Right cardiac atrium (tissue), 5 donors: Measurements from ENCODE around the gene ERBB2. TPM values are rescaled to one million over a fixed set of nuclear protein-coding genes. Genes with fewer than 3 reads are reported as not detected.

Experiments used
- ATAC-seq, 2 donors: fragments of 200-7000 bp; cut with Tn5 transposase; one replicate each; pipeline versions ENCODE4 v1.8.0 to v1.9.1; 2020; ENCODE audit warnings: moderate library complexity in 2 of 2, mild to moderate bottlenecking in 1 of 2
- DNase-seq, 3 donors: peaks; one replicate each; pipeline ENCODE4 v3.0.0-alpha.2; 2020
- H3K27ac ChIP-seq: one replicate; pipeline ENCODE4 v1.5.1; 2013; ENCODE audit warnings: mild to moderate bottlenecking, low read length, control low read depth, moderate library complexity
- H3K27me3 ChIP-seq: one replicate; pipeline ENCODE4 v1.6.1; 2013; ENCODE audit not compliant: control insufficient read depth, insufficient read depth
- H3K4me1 ChIP-seq: one replicate; pipeline ENCODE4 v1.6.1; 2013; ENCODE audit warnings: low read length; ENCODE audit not compliant: control insufficient read depth, insufficient read depth
- H3K4me3 ChIP-seq: one replicate; pipeline ENCODE4 v1.5.1; 2013; ENCODE audit warnings: low read length, control low read depth
- H3K9me3 ChIP-seq: one replicate; pipeline ENCODE4 v1.6.1; 2013; ENCODE audit warnings: low read length; ENCODE audit not compliant: control insufficient read depth
- WGBS: extraction: QIAGEN DNeasy Blood & Tissue Kit; methylation state at CpG from one replicate; pipeline ENCODE4 v1.1.7; 2013; 5-methylcytosine and 5-hydroxymethylcytosine counted together
- intact Hi-C, 4 donors: fragments of 100-400 bp; cut with DNase I; formaldehyde crosslinking; loops; one replicate each; pipeline versions ENCODE4 v1.11.0 to v1.14.0; 2022 to 2023
- polyA plus RNA-seq: library from polyadenylated mRNA; stranded (reverse); fragments of 200-250 nt; gene quantifications from one replicate; pipeline ENCODE4 v1.2.3, GENCODE V29; 2013
- total RNA-seq, 4 donors: library from RNA; stranded (reverse); fragmentation: NEBNext Ultra II Directional; extraction: Animal tissue kit (Norgen Biotek cat#: 25700); gene quantifications; one replicate each; pipeline ENCODE4 v1.2.1, GENCODE V29; 2021
- donor health status: healthy with polysubstance abuse.
- donor health status: DM: no; HTN: yes; CAD: no.
- donor health status: DM: no; HTN: no; CAD: no.
- donor health status: DM: no; HTN: yes; CAD: no; lungs with severe emphysema.
- donor health status: DM: yes; HTN: yes; CAD: no.

The ERBB2 gene
- total and polyA plus RNA-seq, 5 donors: 56.4 to 178 (median 102) TPM

- no peak for DNase-seq
- 70% methylated on average over 5 of the region's 5 CpGs for WGBS
- H3K9me3 ChIP-seq: no peaks in the 10 kb centered on the region
- no peak overlapping the region for H3K27ac ChIP-seq
- H3K4me3 ChIP-seq: no peak overlapping the region
- H3K4me1 ChIP-seq: no peaks in the 10 kb centered on the region
- H3K27me3 ChIP-seq: no peaks in the 10 kb centered on the region
- intact Hi-C loops: loop anchor here in 3 of 4 donors (5.0 kb wide), 1 partner anchor 129 kb away; no protein-coding TSS in a partner anchor
- ATAC-seq: no peak
These were observed 51.2 kb downstream of the ERBB2 start for GRCh38 chr17:39751016-39751543.

- H3K27ac ChIP-seq: no peak overlapping the region
- no peak for ATAC-seq
- 48% methylated on average over 10 of the region's 10 CpGs for WGBS
- no peaks in the 10 kb centered on the region for H3K9me3 ChIP-seq
- DNase-seq: no peak
- no peaks in the 10 kb centered on the region for H3K27me3 ChIP-seq
- no peak overlapping the region for H3K4me3 ChIP-seq
- no peaks in the 10 kb centered on the region for H3K4me1 ChIP-seq
- intact Hi-C loops: loop anchor here in 3 of 4 donors (5.0 kb wide), 1 partner anchor 129 kb away; no protein-coding TSS in a partner anchor
These were observed 51.8 kb downstream of the ERBB2 start for GRCh38 chr17:39751637-39752036.

DNA sequence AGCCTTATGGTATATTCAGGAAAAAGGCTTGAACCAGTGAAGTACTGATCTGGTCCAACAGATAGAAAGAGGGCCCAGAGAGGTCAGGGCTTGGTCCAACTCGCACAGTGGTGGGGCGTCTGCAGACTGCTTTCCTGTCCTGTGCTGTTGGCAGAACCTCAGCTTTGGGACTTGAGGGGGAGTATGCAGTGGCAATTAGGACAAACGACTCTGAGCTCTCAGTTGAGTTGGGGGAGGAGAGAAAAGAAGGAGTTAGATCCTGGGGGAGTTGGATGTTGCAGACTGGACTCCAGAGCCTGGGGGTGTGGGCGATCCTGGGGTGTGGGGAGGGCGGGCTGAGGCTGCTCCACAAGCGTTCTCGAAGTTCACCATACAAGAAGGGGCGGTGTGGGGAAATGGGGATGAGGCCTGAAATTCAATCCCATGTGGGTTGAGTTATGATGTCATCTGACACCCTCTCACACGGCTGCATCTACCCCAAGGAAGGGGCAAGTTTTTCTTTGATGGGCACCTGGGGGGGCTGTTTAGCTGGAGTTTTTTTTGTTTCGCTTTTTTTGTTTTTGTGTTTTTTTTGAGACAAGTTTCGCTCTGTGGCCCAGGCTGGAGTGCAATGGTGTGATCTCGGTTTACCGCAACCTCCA, 52.5 kb downstream of the ERBB2 start:
- no peak for DNase-seq
- ATAC-seq: no peak
- H3K27me3 ChIP-seq: no peaks in the 10 kb centered on the region
- WGBS: 78% methylated on average over 13 of the region's 13 CpGs
- H3K4me1 ChIP-seq: no peaks in the 10 kb centered on the region
- no peak overlapping the region for H3K27ac ChIP-seq
- no peaks in the 10 kb centered on the region for H3K9me3 ChIP-seq
- no peak overlapping the region for H3K4me3 ChIP-seq
- intact Hi-C loops: loop anchor here in 3 of 4 donors (5.0 kb wide), 1 partner anchor 130 kb away; no protein-coding TSS in a partner anchor

GRCh38 chr17:39753514-39754160, 53.8 kb downstream of the ERBB2 start:
- Histone ChIP-seq H3K27ac (peak overlapping the region; percentile 40), H3K4me1 (no peaks in the 10 kb centered on the region), H3K4me3 (peak overlapping the region; percentile 45), H3K27me3 (no peaks in the 10 kb centered on the region), H3K9me3 (no peaks in the 10 kb centered on the region)
- ATAC-seq (peak; percentile 57 to 70), DNase-seq (peak; percentile 66 to 88 (median 86))
- intact Hi-C loops: loop anchor here (2.0 to 5.0 kb wide), 2 partner anchors 131 to 135 kb away; no protein-coding TSS in a partner anchor
- 5% methylated on average over 55 of the region's 55 CpGs for WGBS

DNA sequence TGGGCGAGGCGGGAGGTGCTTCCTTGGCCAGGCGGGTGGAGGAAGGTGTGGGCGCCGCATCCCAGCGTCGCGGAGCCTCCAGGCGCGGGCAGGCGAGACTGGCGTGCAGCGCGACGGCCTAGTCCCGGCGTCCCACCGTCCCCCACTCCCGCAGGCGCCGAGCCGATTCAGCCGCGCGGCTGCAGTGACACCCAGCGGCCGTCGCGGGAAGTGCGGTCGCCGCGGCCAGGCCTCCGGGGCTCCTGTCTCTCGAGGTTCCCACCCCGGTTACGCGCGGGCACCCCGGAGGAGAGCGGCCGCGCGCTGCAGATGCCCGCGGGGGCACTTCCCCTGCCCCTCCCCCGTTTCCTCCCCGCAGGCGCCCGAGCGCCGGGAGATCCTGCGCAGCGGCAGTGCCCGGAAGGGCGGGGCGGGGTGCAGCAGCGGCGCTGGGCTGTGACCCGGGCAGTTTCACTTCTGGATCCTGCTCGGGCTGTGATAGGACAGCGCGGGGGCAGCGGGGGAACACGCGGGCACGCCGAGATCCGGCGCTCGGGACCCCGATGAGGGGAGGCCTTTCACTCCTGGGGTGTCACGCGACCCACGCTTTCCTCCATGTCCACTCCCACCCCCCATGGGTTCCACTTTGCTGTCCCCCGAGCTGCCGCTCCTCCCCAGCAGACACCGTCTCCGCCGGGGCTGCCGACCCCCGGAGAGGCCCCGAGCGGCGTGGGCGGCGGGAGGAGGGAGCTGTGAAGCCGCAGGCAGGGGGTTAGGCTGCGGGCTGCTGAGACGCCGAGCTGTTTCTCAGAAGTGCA, 54.5 kb downstream of the ERBB2 start:
- H3K27me3 ChIP-seq: no peaks in the 10 kb centered on the region
- under 1% methylated on average over 91 of the region's 91 CpGs for WGBS
- peak overlapping the region; percentile 45 for H3K4me3 ChIP-seq
- H3K27ac ChIP-seq: peak overlapping the region; percentile 40
- no peaks in the 10 kb centered on the region for H3K9me3 ChIP-seq
- H3K4me1 ChIP-seq: no peaks in the 10 kb centered on the region
- ATAC-seq: peak; percentile 95 to 96
- DNase-seq: peak; percentile 95 to 98 (median 97)
- intact Hi-C loops: loop anchor here (2.0 to 5.0 kb wide), 2 partner anchors 132 to 136 kb away; no protein-coding TSS in a partner anchor

- ATAC-seq (peak in 1 of 2 donors; percentile 6), DNase-seq (no peak)
- WGBS: 28% methylated on average over 21 of the region's 21 CpGs
These were observed 55.2 kb downstream of the ERBB2 start for GRCh38 chr17:39754958-39755553.

DNA sequence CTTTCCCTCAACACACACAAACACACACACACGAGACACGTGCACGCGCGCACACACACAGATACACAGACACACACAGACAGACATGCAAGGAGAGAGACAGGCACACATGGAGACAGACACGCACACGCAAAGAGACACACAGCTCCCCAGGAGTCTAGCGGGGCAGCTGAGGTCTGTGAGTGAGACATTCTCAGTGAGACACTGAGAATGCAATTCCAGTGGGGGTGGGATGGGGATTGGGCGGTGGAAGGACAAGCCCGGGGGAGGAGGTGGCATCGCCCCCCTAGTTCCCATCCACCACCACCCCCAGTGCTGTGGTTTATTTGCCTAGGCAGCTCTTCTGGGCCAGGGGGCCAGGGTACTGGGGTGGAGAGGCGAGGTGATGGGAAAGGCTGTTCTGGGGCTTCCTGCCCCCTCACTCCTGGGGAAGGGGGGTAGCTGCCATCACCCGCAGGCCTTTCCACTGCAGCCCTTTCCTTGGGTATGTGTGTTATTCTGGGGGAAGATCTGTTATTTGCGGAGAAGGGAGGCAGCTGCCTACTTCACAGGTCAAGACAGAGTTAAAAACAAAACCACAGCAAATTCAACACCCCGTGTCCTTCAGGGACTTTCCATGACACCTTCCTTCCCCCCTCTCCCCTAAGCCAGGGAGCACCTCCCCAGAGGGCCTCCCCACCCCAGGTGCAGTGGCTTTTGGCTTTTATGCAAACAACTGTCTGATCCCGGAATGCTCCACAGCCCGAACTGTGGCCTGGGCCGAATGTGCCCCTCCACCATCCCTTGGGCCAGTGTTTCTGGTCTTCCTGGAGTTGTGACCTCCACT, 55.9 kb downstream of the ERBB2 start:
- intact Hi-C loops: loop anchor here in 1 of 4 donors (2.0 kb wide), 1 partner anchor 137 kb away; no protein-coding TSS in a partner anchor
- H3K4me3 ChIP-seq: no peak overlapping the region
- H3K9me3 ChIP-seq: no peaks in the 10 kb centered on the region
- peak overlapping the region; percentile 40 for H3K27ac ChIP-seq
- ATAC-seq (no peak), DNase-seq (no peak)
- H3K27me3 ChIP-seq: no peaks in the 10 kb centered on the region
- H3K4me1 ChIP-seq: no peaks in the 10 kb centered on the region
- 59% methylated on average over 18 of the region's 18 CpGs for WGBS

More at GRCh38 chr17:39754958-39755553, 55.2 kb downstream of the ERBB2 start:
- Histone ChIP-seq H3K4me3 (peak overlapping the region; percentile 45), H3K9me3 (no peaks in the 10 kb centered on the region), H3K27ac (peak overlapping the region; percentile 40), H3K27me3 (no peaks in the 10 kb centered on the region), H3K4me1 (no peaks in the 10 kb centered on the region)
- intact Hi-C loops: loop anchor here (2.0 to 5.0 kb wide), 2 partner anchors 133 to 136 kb away; no protein-coding TSS in a partner anchor

GRCh38 chr17:39756380-39757079, 56.7 kb downstream of the ERBB2 start:
- no peaks in the 10 kb centered on the region for H3K4me1 ChIP-seq
- intact Hi-C loops: no loop called here
- ATAC-seq: no peak

DNA sequence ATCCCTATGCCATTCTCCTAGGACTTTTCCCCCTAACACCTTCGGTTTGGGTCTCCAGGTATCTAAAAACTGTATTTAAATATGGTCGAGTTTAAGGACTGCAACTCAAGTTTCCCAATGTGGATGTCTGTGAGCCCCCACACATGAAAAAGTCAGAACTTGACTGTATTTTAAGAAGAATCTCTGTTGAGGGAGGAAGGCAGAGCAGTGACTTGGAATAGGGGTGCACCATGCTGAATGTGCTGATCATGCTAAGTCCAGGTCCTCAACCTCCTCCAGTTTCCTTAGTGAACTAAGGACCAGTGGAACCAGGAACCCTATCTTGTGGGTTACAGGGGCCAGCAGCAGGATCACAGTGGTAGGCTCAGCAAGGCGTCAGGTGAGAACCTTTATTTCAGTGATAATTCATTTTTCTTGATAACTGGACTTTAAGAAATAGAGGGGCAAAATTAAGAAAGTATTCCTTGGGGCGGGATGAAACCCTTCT, 57.4 kb downstream of the ERBB2 start:
- ATAC-seq: no peak
- no peaks in the 10 kb centered on the region for H3K9me3 ChIP-seq
- DNase-seq: no peak
- intact Hi-C loops: no loop called here
- H3K27ac ChIP-seq: no peak overlapping the region
- no peak overlapping the region for H3K4me3 ChIP-seq
- H3K27me3 ChIP-seq: no peaks in the 10 kb centered on the region
- WGBS: 84% methylated on average over 4 of the region's 4 CpGs
- H3K4me1 ChIP-seq: no peaks in the 10 kb centered on the region

More at GRCh38 chr17:39756380-39757079, 56.7 kb downstream of the ERBB2 start:
- no peaks in the 10 kb centered on the region for H3K9me3 ChIP-seq
- WGBS: 57% methylated on average over 7 of the region's 7 CpGs
- no peak overlapping the region for H3K4me3 ChIP-seq
- no peaks in the 10 kb centered on the region for H3K27me3 ChIP-seq
- no peak for DNase-seq
- no peak overlapping the region for H3K27ac ChIP-seq
